NCI-H82 treated with DMSO at 0.1 percent for 48 hours (cell line): ENCODE results near the gene PLXNA1.

Experiments used
- DNase-seq: peaks from one replicate; lab custom pipeline; 2025; ENCODE audit not compliant: unreplicated experiment; lab: John Stamatoyannopoulos, UW

Gene PLXNA1

GRCh38 chr3:127015282-127016042, 32.5 kb downstream of the PLXNA1 start:
- DNase-seq: no peak

DNA sequence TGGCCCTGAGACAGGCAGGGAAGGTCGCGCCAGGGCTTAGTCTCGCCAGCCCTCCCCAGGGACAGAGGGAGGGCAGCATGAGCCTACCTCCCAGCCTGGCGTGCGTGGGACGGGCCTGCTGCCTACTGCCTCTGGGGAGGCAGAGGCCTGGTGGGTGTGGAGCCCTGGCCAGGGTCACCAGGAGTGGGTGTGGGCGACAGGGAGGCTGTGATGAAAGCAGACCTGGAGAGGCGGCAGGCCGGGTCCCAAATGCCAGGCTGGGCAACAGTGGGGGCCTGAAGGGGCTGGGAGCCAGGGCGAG, 33.1 kb downstream of the PLXNA1 start:
- DNase-seq: no peak

DNA sequence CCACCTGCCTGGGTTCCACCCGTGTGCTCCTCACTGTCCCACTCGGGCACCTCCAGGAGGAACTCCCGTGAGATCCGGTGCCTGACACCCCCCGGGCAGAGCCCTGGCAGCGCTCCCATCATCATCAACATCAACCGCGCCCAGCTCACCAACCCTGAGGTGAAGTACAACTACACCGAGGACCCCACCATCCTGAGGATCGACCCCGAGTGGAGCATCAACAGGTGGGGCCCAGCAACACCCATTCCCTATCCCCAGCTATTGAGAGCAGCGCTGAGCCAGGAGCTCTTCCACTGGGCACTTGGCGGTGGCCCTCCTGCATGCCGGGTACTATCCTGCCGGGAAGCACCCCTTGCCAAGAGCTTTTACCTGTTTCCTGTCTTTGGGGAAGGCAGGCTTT, 33.5 kb downstream of the PLXNA1 start:
- DNase-seq: no peak

- DNase-seq: no peak
Measured at GRCh38 chr3:127017229-127017628, 34.3 kb downstream of the PLXNA1 start.

DNA sequence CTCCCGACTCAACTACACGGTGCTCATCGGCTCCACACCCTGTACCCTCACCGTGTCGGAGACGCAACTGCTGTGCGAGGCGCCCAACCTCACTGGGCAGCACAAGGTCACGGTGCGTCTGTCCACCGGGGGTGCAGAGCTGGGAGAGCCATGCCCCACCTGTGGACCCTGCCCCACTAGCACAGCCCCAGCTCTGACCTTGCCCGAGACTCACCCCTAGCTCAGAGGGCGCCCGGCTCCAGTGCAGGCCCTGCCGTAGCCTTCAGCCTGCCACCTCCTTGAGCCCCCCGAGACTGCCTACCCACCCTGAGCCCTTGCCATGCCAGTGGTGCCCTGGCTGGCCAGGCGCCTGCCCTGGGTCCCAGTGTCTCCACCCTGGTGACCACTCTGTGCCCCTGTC, 34.9 kb downstream of the PLXNA1 start:
- no peak for DNase-seq

GRCh38 chr3:127018306-127018828, 35.5 kb downstream of the PLXNA1 start:
- no peak for DNase-seq

DNA sequence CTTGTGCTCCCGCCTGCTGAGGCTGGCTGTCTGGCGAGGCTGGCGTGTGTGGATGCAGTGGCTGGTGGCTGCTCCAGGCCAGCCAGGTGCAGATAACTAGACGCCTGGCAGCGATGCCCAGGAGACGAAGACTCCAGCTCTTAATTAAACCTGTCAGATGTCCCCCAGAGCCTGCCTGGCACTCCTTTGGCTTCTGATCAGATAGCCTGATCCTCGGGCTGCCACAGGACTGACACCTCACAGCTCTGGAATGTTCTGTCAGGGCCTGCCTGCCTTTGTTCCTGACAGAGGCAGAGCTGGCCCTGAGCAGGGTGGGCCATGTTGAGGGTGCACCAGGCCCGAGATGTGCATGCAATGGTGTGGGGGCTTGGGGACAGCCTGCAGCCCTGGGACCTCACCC, 36.5 kb downstream of the PLXNA1 start:
- no peak for DNase-seq

GRCh38 chr3:127020543-127020942, 37.6 kb downstream of the PLXNA1 start:
- no peak for DNase-seq

DNA sequence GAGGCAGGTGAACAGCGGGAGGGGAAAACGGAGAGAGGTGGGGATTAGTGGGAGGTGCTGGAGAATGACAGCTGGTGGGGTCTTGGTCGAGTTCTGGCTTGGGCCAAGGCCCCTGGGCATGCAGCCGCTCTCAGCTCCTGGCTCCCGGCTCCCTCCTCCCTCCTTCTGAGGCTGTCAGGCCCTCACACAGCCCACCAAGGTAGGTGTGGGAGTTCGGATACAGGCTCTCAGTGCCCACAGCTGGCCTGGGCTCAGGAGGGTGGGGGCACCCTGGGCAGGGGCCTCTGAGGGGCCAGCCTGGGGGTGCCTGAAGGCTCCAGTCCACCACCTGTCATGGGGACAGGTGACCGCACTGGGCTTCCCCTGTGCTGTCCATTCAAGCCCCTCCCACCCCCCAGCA, 39.9 kb downstream of the PLXNA1 start:
- DNase-seq: no peak

DNA sequence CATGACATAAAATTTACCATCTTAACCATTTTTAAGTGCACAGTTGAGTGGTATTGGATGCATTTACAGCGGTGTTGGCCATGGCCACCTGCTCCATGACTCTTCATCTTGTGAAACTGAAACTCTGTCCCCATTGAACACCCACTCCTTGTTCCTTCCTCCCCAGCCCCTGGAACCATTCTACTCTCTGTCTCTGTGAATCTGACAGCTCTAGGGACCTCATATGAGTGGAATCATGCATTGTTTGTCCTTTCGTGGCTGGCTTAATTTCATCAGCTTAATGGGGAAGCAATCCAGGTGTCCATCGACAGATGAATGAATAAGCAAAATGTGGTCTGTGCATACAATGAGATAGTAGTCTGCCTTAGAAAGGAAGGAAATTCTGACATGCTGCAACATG, 42.5 kb downstream of the PLXNA1 start:
- DNase-seq: no peak

DNA sequence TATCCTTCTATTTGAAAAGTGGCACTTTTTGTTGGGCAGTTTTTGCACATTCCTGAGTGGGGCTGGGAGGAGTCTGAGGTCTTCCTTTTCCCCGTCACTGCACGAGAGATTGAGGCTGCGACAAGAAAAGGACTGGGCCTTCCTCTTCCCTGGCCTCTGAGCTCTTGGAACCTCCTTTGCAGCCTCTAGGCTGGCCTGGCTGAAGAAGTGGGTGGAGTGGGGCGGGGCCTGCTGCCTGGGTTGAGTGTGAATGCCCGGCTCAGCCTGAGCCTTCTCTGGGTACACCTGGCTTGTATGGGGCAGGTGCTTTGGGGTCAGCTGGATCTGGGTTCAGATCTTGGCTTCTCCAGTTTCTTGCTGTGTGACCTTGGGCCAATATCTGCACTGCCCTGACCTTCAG, 43.1 kb downstream of the PLXNA1 start:
- no peak for DNase-seq

DNA sequence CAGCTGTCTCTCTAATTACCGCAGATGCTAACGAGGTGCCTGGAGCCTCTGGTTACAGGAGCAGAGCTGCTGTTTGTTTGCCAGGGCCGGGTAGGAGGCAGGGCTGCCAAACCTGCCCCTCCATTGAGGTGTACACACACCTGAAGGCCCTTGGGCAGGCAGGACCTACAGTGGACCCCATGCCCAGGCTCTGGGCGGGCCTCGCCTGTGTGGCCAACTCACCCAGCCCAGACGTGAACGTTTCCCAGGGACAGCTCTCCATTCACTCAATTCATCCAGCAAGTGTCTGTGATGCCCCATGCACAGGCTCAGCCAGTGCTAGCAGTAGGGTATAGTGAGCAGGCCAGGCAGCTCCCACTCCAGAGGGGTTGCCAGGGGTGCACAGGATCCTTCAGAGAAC, 43.7 kb downstream of the PLXNA1 start:
- no peak for DNase-seq

- DNase-seq: no peak
Measured at GRCh38 chr3:127027061-127027735, 44.3 kb downstream of the PLXNA1 start.

GRCh38 chr3:127027811-127028548, 45.1 kb downstream of the PLXNA1 start:
- no peak for DNase-seq

- no peak for DNase-seq
Measured at GRCh38 chr3:127028781-127029657, 46.1 kb downstream of the PLXNA1 start.

DNA sequence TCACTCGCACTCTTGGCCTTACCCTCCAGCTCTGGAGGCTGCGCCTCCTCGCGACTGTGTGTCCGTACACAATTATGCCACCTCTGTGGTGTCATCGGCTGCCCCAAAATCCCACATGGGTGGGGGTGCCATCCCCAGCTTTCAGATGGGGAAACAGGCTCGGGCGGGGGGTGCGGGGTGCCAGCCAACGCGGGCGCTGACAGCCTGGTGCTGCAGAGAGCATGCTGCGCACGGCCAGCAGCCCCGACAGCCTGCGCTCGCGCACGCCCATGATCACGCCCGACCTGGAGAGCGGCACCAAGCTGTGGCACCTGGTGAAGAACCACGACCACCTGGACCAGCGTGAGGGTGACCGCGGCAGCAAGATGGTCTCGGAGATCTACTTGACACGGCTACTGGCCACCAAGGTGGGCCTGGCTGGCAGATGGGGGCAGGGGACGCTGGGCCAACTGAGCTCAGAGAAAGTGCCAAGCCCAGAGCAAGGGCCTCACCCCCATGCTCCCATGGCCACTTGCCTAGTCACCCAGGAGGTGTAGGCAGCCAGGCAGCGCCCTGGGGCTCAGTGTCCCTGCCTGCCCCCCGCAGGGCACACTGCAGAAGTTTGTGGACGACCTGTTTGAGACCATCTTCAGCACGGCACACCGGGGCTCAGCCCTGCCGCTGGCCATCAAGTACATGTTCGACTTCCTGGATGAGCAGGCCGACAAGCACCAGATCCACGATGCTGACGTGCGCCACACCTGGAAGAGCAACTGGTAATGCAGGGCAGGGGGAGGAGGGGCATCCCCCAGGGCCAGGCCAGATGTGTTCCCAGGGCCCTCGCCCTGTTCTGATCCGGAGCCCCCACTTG, 47.0 kb downstream of the PLXNA1 start:
- DNase-seq: no peak

DNA sequence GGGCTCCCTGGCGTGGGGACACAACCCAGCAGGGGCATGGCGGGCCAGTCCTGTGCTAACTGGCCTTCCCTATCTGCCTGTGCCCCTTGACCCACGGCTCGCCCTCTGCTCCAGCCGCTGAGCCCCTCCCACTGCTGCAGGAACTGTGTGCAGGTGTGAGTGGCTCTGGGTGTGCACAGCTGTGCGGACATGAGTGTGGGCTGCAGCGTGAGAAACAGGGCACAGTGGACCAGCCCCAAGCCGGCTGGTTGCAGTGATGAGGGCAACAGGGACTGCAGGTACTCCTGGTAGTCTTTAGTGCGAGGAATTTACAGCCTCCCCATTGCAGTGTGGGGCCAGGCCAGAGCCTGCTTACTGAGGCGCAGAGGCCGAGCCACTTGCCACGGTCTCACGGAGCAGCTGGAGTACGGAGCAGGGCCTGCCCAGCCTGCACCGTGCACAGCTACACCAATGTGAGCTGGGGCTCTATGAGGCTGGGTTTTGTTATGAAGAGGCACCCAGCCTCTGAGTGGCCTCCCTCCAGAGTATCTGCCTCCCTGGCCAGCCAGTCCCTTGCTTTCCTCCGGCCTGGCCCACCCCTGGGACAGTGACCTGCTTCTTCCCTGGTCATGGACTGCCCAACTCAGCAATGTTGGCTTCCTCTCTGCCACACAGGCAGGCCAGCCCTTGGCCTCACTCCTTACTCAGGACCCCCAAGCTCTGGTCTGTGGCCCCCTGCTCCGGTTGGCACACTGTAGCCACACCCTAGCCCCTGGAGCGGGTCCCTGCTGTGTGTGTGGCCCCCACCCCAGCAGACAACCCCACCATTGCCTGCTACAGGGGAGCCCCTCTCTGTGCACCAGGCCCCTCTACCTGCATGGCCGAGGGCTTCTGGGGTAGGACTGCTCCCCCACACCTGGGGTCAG, 47.8 kb downstream of the PLXNA1 start:
- DNase-seq: no peak

DNA sequence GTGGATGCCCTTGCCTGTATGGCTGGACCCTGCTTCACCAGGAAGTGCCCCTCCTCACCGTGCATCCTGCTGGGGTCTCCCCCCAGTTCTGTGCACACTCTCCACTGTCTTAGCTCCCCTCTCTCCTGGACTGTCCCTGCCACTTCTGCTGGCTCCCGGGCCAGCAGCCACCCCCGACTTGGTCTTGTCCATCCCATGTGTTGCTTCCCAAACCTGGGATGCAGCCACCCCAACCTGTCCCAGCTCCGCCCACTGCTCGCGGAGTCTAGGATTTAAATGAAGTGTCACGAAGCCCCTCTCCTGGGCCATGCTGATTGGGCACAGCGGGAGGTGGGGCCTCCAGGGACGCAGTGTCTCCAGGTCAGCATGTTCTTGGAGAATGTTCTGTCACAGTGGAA, 48.5 kb downstream of the PLXNA1 start:
- DNase-seq: no peak

DNA sequence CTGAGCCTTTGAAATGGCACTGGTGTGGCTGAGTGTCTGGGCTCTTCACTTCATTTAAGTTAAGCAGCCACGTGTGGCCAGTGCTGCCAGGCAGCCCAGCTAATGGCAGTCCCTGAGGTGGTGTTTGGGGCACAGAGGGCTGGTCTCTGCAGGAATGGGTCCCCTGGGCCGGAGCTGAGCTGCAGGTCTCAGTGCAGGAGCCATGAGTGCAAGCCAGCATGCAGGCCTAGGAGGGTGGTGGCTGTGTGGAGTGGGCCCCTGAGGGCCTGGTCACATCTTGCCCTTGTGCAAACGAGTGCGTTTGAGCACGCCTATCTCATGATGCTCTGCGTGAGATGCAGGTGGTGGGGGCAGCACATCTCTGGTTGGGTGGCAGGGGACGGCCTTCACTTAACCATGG, 48.9 kb downstream of the PLXNA1 start:
- no peak for DNase-seq
